HepG2 (cell line): ENCODE measurements around the gene CHADL. TPM values are rescaled to one million over a fixed set of nuclear protein-coding genes. Genes with fewer than 3 reads are reported as not detected.

Experiments used
- ARNT2 ChIP-seq: sonication (generic); formaldehyde crosslinking; IDR thresholded peaks from 2 replicates; pipeline ENCODE4 v1.8.0; 2022; ENCODE audit warnings: mild to moderate bottlenecking, low read depth, missing genetic modification reagents, moderate library complexity
- ERF ChIP-seq: IDR thresholded peaks from 2 replicates; pipeline ENCODE4 v1.6.1; 2018; ENCODE audit warnings: missing biosample characterization, missing genetic modification reagents
- FOXP4 ChIP-seq: sonication (generic); formaldehyde crosslinking; IDR thresholded peaks from 2 replicates; pipeline ENCODE4 v1.4.0; 2020; ENCODE audit warnings: missing genetic modification reagents
- GABPB1 ChIP-seq: IDR thresholded peaks from 2 replicates; pipeline ENCODE4 v1.6.1; 2016; ENCODE audit warnings: mild to moderate bottlenecking, missing genetic modification reagents, moderate library complexity, missing compliant biosample characterization
- HDAC2 ChIP-seq: sonication (generic); formaldehyde crosslinking; IDR thresholded peaks from 2 replicates; pipeline ENCODE4 v1.4.0; 2020; ENCODE audit warnings: missing genetic modification reagents
- HNRNPH1 ChIP-seq: fragments of 200-400 bp; formaldehyde crosslinking; optimal IDR thresholded peaks from 2 replicates; pipeline ENCODE3; 2017; ENCODE audit warnings: mild to moderate bottlenecking, low read depth, low read length
- HNRNPL ChIP-seq: fragments of 200-400 bp; formaldehyde crosslinking; IDR thresholded peaks from 2 replicates; pipeline ENCODE4 v1.6.1; 2017; ENCODE audit warnings: mild to moderate bottlenecking, low read depth, low read length
- KDM4B ChIP-seq: sonication (generic); formaldehyde crosslinking; IDR thresholded peaks from 2 replicates; pipeline ENCODE4 v1.4.0; 2020; ENCODE audit warnings: missing genetic modification reagents
- KIAA2018 ChIP-seq: sonication (generic); formaldehyde crosslinking; IDR thresholded peaks from 2 replicates; pipeline ENCODE4 v1.5.0; 2020; ENCODE audit warnings: mild to moderate bottlenecking, missing genetic modification reagents, borderline replicate concordance
- PITX1 ChIP-seq: sonication (generic); formaldehyde crosslinking; IDR thresholded peaks from 2 replicates; pipeline ENCODE4 v1.5.1; 2020; ENCODE audit warnings: mild to moderate bottlenecking, missing genetic modification reagents
- RBFOX2 ChIP-seq: fragments of 200-400 bp; formaldehyde crosslinking; IDR thresholded peaks from 2 replicates; pipeline ENCODE4 v1.6.1; 2017; ENCODE audit warnings: low read depth, mild to moderate bottlenecking, low read length
- RBM39 ChIP-seq: fragments of 200-400 bp; formaldehyde crosslinking; IDR thresholded peaks from one replicate; pipeline ENCODE4 v1.6.1; 2018; ENCODE audit warnings: antibody characterized with exemption, mild to moderate bottlenecking, low read depth, low read length; ENCODE audit not compliant: poor library complexity, severe bottlenecking
- ZFY ChIP-seq: sonication (generic); formaldehyde crosslinking; IDR thresholded peaks from 2 replicates; pipeline ENCODE4 v1.4.0; 2020; ENCODE audit warnings: missing genetic modification reagents
- ZNF235 ChIP-seq: sonication (generic); formaldehyde crosslinking; IDR thresholded peaks from 2 replicates; pipeline ENCODE4 v1.8.1; 2023; ENCODE audit warnings: mild to moderate bottlenecking, missing genetic modification reagents, borderline replicate concordance
- ZNF326 ChIP-seq: sonication (generic); formaldehyde crosslinking; IDR thresholded peaks from 2 replicates; pipeline ENCODE4 v1.4.0; 2020; ENCODE audit warnings: missing genetic modification reagents, borderline replicate concordance
- ZNF383 ChIP-seq: sonication (generic); formaldehyde crosslinking; IDR thresholded peaks from 2 replicates; pipeline ENCODE4 v1.4.0; 2020; ENCODE audit warnings: missing genetic modification reagents, mild to moderate bottlenecking, borderline replicate concordance
- ZNF546 ChIP-seq: sonication (generic); formaldehyde crosslinking; conservative IDR thresholded peaks from 2 replicates; pipeline ENCODE4 v1.8.1; 2023; ENCODE audit warnings: mild to moderate bottlenecking, missing genetic modification reagents
- ZNF547 ChIP-seq: sonication (generic); formaldehyde crosslinking; IDR thresholded peaks from 2 replicates; pipeline ENCODE4 v1.5.1; 2020; ENCODE audit warnings: mild to moderate bottlenecking, missing genetic modification reagents
- ZNF772 ChIP-seq: sonication (generic); formaldehyde crosslinking; IDR thresholded peaks from 2 replicates; pipeline ENCODE4 v1.5.0; 2020; ENCODE audit warnings: mild to moderate bottlenecking, missing genetic modification reagents
- ZSCAN9 ChIP-seq: IDR thresholded peaks from 2 replicates; pipeline ENCODE4 v1.6.1; 2016; ENCODE audit warnings: borderline replicate concordance
- polyA plus RNA-seq, 8 experiments: library from polyadenylated mRNA; depleted of rRNA in 3 of 8; stranded (reverse) in 7 of 8; unstranded in 1 of 8; fragments of >200 nt; fragmentation: Illumina TruSeq in 4 of 8; extraction: Trizol in 4 of 8; gene quantifications; 2 replicates each; pipeline versions ENCODE4 v1.2.1 to v1.2.3, GENCODE V29; 2011 to 2016; ENCODE audit warnings: low read depth in 4 of 8, missing spikeins in 1 of 8, mixed read lengths in 1 of 8; ENCODE audit not compliant: insufficient read depth in 1 of 8
- total RNA-seq, 5 experiments: library from RNA; depleted of rRNA; stranded (reverse); fragments of >200 nt; fragmentation: Illumina TruSeq; extraction: Trizol; gene quantifications; 2 replicates each; pipeline ENCODE4 v1.2.3, GENCODE V29; 2016; ENCODE audit warnings: low read depth in 1 of 5

Gene CHADL
- total and polyA plus RNA-seq, 2 of the 13 experiments (the other 11 are each of a cell fraction or from before 2014, with no cell fraction given), result 2.8 to 8.1 TPM

- TF ChIP-seq KIAA2018, result no peak
- no peak for TF ChIP-seq ZNF547 (CRISPR knock-in tag)
- TF ChIP-seq ZNF546, result 0 out of 2 replicates have a peak, but pooled peaks have one; percentile 33
- 0 out of 2 replicates have a peak, but pooled peaks have one; percentile 52 for TF ChIP-seq ZNF772 (CRISPR knock-in tag)
- TF ChIP-seq GABPB1 (CRISPR knock-in tag), result peak; percentile 51; the same call in 1 of the 2 replicates
- TF ChIP-seq HNRNPH1, result no peak
- no peak; the same call in 1 of the 2 replicates for TF ChIP-seq ZSCAN9
- no peak for TF ChIP-seq RBM39
- no peak for TF ChIP-seq ZNF326
- peak; percentile 75 for TF ChIP-seq ZFY
- TF ChIP-seq FOXP4, result no peak
- TF ChIP-seq PITX1 (CRISPR knock-in tag), result peak; percentile 23; the same call in 1 of the 2 replicates
- TF ChIP-seq ZNF383 (CRISPR knock-in tag), result no peak
- TF ChIP-seq HDAC2 (CRISPR knock-in tag), result 0 out of 2 replicates have a peak, but pooled peaks have one; percentile 19
- peak; percentile 58; the same call in 1 of the 2 replicates for TF ChIP-seq RBFOX2
- peak; percentile 95 for TF ChIP-seq HNRNPL
- TF ChIP-seq ERF (CRISPR knock-in tag), result peak; percentile 30; the same call in 1 of the 2 replicates
- 0 out of 2 replicates have a peak, but pooled peaks have one; percentile 42 for TF ChIP-seq ZNF235 (CRISPR knock-in tag)
- TF ChIP-seq KDM4B (CRISPR knock-in tag), result no peak
- no peak for TF ChIP-seq ARNT2 (CRISPR knock-in tag)
Observed at GRCh38 chr22:41240377-41241132, at the start of gene CHADL (continued).
